ENCODE results near the gene ITPRID2.

The ITPRID2 gene

DNA sequence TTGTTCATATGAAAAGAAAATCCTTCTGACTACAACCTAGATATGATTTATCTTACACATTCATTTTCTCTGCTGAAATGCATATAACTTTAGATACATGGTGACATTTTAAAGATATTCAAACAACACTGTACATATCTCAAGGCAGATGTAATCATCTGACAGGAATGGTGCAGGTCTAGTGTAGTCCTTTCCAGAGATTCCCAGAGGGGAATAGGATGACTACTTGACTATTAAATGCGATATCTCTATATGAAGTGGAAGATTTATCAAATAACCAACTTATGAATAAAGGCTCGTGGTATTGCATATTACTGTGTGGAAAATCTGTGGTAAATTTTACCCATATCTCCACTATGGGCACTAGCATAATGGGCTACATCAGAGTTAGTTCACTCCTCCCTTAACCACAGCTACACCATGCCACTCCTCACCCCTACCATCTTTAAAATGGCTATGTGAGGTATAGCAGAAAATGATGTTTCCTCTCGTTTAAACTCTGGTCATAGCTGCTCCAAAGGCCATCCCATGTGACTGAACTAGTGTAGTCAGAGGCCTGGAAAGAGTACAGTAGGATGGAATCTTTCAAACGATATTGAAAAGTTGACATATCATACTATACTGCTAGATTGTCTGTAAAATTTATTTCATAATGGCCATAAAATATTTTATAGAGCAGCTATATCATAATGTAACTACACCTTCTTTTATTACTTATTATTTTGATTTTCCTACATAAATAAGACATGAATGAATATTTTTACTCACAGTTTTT lies 9.1 kb upstream of the ITPRID2 start:
- DNase-seq, result no peak

DNA sequence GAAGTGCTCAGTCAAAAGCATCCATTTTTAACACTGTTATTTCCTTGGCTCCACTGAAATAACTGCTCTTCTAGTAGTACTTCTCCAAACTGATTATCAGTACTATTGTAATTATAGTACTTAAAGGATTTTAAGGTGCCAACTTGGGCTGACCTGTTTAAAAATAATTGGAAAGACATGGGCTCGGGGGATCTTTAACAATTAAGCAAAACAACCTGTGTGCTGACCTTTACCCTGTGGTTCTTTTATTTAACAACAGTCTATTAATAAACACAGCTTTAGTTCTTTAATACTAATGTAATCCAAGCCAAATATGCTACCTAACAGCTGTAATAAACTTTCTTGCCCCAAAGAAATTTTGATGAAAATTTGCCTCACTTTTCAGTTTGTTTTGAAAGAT lies 6.9 kb upstream of the ITPRID2 start:
- no peak for DNase-seq

DNA sequence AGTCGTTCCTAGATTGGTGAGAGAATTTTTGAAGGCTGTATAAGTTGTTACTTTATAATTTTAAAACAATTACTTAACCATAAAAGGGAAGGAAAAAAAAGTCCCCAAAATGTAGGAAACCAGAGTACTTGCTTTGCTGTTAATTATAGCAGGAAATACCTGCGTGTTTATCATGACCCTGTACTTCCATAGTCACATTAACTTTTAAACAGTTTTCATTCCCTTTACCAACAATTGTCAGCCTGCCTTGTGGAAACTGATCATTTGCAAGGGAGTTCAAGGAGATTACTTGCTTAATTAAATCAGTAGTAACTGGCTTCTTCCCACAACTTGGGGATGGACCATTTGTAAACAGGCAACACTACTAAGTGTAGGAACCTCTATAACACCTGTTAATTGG lies 6.4 kb upstream of the ITPRID2 start:
- DNase-seq, result no peak

DNA sequence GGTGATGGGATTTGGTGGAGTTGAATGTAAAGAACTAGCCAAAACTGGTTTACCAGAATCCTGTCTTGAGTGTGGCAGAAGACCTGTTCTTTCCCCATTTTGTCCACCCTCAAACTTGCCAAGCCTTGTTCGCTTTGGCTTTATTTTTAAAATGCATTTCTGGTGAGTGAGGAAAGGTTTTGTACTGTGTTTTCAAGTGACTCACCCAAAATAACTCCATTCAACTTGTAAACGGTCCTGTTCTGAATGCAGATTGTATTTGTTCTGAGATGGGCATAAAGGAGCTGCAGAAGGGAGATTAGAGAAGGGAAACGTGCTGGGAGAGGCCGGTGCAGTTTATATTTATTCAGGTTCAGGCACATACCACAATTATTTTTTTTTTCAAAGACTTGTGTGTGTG lies 5.3 kb upstream of the ITPRID2 start:
- no peak for DNase-seq

DNA sequence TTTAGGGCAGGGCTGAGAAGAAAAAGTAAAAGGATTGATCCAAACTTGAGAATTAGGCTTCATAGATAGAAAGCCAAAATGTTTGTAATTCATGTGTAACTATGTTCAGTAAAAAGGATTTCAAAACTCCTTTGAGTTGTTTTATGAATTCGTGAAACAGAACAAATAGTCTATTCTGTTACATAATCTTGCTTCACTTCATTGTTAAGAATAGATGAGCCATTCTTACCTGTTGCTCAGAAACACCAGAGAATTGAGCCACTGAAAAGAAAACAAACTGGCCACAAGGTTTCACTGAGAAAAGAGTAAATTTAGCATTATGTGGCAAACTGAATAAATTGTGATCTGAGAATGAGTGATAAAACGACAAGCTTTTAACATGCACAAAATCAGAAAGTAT lies 4.5 kb upstream of the ITPRID2 start:
- no peak for DNase-seq

DNA sequence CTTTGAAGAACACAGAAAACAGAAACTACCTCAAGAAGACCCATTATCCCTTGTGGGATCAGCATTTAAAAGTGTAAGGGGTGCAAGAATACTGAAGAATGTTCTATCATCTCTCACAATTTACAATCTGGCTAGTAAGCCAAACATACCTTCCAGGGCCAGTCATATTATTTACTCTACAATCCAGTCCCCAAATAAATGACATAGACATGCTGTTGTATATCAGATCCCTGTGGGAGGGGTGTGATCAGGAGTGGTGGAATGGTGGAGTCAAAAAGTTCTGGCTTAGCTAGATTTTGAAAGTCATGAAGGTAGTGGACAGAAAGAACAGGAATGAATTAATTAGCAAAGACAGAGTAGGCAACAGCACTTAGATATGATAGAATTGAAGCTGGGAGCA lies 1.8 kb upstream of the ITPRID2 start:
- DNase-seq, result no peak

DNA sequence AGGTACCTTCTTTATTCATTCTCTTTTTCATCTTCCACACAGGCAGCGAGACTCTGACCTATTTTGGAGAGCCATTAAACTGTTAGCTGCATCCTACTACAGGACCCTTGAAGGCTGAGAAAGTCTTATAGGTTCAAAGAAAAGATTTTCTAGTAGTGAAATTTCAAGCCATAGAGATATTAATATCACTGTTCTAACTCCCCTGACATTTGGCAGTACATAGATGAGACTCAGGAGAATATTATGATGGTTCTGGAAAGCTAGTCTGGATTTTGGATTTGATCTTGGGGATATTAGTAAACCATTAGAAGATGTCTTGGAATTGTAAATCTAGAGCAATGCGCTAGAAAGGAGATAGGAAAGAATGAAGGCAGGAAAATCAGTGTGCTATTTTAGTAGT lies 1.3 kb upstream of the ITPRID2 start:
- no peak for DNase-seq

DNA sequence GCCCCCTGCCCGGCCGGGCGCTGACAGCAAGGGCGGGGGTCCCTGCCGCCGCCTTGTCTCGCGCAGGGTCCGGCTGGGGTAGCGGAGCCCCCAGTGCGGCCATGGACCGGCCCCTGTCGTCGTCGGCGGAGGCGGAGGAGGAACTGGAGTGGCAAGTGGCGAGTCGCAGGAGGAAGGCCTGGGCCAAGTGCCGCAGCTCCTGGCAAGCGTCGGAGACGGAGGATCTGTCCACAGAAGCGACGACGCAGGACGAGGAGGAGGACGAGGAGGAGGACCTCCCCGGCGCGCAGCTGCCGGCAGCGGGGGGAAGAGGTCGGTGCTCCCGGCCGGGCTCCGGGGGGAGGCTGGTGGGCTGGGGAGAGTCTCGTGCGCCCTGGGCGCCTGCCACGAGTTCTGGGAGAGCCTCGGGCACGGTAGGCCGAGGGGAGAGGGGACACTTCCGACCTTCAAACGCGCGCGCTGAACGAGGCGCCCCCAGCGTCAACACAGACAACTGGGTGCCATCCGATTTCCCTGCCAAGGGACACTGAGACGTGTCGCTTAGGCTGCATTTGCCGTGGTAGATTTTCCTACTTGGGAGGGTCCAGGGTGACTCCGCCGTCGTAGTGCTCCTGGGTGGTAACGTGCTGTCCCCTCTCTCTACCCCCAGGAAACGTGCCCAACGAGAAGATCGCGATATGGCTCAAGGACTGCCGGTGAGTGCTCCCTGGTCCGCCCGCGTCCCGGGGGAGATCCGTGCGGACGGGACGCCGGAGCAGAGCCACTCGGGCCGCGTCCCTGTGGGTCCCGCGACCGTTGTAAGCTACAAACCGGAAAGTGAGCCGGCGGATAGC lies 652 bp downstream of the ITPRID2 start:
- DNase-seq, result no peak

DNA sequence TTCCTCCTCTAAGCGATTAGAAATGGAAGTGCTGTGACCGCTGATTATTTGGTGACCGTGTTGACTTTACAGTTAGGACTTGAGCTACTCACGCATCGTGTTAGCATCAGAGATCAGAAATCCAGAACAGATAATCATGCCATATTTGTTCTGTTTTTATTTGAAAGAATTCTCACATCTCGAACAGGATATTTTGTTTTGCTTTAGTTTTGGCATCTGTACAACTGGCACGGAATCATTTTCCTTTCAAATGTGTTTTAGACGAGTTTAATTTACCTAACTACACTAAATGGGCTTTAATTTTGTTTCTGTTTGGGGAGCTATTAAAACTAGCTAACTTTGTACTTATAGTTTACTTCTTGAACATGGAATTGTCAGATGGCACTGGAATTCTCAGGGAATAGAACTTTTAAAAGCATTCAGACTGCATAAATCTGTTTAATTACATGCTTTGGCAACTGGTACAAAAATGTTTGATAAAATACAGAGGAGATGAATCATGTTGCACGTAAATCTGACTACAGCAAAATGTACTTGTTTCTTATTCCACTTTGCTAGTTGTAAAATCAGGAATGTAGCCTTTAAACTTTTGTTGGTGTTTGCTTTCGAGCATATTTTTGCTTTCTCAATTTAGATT lies 1.4 kb downstream of the ITPRID2 start:
- DNase-seq, result no peak

DNA sequence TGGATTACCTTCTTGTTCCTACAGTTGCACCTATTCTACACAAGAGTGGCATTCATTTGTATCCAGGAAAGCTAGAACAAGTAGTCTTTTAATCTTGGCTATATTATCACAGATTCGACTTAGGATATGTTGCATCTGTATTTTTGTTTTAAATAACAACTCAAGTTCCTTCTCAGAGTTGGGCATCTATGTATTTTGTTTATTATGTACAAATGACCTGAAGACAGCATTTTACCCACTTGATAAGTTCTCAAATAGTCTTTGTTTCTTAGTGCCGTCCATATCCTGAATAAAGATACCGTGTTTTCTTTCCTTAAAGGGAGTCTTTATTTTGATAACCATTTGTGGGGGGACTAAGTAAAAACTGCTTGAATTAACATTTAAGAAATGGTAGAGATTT lies 2.9 kb downstream of the ITPRID2 start:
- DNase-seq, result no peak

DNA sequence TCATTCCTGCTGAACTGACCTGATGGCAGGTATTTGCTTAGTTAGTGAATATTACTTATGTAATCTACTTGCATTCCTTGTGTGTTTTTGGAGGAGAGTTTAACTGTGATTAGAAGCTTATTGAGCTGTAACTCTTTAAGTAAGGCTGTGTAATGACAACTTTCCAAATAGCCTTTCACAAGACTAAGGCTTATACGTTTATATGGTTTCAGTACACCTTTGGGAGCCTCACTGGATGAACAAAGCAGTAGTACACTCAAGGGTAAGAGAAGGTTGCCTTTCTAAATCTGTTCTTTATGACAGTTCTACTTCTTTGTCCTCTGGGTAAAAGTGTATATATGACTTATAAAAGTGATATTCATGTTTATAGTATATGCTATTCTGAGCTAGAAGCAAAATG lies 4.3 kb downstream of the ITPRID2 start:
- DNase-seq, result no peak

DNA sequence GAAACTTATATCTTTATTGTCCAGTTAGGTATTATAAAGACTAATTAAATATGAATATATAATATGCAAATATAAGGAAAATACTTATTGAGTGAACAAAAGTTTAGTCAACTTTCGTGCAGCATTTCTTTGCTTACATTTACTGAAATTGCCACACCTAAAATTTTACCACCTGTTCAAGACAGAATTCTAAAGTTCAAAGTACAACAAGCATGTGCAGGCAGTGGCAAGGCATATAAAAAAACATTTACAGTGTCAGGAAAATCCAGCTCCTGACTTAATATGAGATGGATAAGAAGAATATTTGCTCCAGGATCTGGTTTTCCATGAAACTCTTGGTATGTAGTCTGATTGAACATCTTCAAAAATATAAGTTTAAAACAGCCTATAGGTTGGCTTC lies 4.8 kb downstream of the ITPRID2 start:
- DNase-seq, result no peak

DNA sequence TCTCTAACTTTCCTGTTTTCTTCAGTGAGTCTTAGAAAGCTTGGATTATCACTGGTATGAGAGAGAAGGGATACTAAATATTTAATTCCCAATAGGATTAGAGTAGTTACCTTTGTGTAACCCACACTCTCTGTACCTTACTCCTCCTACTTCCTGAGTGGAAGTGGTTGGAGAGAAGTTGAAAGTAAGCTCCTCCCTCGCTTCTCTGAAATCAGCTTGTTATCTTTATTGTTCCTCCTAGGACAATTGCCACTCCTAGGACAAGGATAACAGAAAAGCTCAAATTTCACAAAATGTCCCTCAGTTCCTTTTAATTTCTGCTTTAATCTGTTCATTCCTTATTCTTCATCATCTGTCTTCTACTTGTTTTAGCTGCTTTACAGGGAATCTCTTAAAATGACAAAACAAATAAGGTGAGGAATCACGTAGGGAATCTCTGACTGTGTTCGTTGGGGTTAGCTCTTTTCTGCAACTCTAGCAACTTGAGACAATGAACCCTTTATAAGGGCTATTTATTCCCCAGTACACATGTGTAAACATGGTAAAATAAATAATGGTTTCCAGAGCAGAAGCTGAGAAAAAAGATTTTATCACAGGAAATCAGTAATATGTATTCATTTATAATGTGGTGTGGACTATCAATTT lies 8.6 kb downstream of the ITPRID2 start:
- DNase-seq, result no peak

DNA sequence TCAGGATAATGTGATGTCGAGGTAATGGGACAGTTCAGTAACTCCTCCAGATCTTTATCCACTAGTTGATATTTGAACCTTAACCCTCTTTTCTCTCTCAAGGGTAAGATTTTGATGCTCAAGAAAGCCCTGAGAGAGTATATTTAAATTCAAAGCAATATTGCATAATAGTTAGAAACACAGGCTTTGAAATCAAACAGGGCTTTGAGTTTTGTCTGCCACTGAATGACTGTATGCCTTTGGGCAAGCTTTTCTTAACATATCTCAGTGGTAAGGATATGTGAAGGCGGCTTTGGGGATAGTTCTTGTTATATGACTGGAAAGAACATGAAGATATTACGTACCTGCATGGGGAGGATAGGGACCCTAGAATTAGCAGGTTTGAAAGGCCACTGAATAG lies 11.1 kb downstream of the ITPRID2 start:
- DNase-seq, result no peak

DNA sequence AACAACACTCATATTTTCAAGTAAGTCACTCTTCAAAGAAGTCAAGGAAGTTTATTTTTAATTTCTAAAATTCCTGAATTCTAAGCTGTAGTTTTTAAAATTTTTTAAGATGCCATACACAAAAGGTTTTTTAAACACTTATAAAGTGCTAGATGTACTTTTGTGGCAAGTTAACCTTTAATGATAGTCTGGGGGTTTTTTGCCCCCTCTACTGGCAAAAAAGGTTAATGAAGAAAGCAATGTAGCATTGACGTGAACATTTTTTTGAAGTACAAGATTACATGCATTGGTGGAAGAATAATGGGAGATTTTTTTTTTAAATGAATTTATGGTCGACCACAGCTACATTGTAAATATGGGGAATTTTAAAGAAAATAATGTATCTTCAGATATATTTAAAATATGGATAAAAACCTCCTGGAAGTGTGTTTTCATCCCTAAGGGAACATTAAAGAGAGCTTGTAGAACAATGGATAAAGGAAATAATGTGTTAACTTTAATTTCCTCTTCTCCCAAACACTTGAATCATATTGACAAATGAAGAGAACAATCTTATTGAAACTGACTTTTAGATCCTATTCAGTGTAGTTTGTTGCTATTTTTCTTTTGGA lies 12.6 kb downstream of the ITPRID2 start:
- no peak for DNase-seq

DNA sequence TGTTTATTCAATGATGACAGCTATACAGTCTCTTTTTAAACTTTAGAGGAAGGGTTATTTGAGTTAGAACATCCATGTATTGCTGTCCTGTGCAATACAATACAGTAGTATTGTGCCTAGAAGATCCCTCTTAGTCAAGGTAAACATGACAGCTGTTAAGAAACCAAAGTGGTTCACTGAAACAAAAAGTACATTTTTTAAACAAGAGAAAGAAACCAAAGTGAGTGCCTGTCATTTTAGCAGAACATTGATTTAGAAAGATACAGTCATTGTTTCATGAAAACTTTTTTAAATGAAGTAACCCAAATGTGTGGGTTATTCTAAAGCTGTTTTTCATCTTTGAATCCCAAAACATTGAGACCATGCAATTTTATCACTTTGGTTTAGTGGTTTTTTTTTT lies 15.5 kb downstream of the ITPRID2 start:
- no peak for DNase-seq

DNA sequence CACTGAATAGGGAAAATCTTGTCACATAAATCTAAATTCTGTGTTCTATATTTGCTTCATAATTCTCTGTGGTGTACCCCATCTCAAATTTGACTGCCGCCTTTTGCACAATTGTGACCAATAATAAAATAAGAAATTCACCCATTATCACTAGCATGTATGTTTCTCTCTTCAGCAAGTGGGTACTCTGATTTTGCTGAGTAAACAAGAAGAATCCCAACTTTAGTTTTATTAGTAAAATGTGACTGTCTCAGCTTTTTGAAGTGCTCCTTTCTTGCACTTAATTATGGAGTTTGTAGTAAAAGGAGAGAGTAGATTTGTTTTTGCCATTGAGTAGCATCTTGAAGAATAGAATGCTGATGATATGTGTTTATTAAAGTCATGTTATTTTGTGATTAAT lies 16.1 kb downstream of the ITPRID2 start:
- DNase-seq, result no peak

DNA sequence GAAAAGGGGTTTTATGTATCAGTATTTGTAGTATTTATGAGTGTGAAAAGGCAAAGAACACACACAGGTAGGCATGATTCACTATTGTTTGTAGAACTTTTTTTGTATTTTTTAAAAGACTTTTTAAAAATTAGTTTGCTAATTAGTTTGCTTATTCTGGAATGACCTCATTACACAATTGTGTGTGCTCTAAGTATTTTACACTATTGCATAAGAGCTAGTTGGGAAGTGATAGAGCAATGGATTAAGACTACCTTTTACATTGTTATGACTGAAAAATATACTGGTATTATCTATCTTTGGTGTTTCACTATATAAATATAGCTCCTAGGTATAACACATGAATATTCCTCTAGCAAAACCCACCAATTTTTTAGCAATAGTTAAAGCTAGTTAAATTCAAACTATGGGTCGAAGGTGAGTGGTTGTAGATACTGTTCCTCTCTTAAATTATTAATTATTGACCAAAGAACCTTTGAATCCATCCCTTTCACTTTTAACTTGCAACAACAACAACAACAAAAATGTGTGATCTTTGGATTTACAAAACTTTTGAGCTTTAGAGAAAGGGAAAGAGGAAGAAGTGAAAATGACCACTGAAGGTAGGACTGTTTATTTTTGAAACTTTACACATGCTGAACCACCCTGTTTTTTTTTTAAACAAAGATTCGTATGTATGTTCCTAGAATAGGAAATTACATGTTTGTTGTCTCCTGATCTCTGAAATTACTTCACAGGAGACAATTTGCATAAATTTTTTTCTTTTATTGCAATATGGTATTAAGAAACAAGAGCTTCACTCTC lies 18.7 kb downstream of the ITPRID2 start:
- no peak for DNase-seq

DNA sequence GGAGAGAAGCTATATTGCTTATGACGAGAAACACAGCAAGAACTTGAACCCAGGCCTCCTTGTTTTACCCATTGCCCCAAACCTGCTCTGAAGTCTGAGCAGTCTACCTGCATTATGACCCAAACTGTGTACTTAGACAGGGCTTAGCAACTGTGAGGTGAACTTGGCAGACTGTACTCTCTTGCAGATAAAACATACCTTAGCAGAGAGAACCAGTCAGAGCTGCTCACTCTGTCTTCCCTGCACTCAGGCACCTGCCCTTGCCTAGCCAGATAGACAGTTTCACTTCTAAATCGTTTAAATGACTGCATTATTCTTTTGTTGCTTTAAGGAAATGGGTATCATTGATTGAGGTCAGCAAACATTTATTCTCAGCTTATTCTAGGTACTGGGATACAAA lies 20.3 kb downstream of the ITPRID2 start:
- no peak for DNase-seq

DNA sequence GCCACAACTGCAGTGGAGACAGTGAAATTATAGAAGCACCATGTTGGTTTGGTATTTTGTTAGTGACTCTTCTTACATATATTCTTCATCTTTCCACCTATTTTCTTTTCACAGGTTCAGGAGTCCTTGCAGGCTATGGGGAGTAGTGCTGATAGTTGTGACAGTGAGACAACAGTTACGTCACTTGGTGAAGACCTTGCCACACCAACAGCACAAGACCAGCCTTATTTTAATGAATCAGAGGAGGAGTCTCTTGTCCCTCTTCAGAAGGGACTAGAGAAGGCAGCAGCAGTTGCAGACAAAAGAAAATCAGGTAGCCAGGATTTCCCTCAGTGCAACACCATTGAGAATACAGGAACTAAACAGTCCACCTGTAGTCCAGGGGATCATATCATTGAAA lies 23.6 kb downstream of the ITPRID2 start:
- no peak for DNase-seq

DNA sequence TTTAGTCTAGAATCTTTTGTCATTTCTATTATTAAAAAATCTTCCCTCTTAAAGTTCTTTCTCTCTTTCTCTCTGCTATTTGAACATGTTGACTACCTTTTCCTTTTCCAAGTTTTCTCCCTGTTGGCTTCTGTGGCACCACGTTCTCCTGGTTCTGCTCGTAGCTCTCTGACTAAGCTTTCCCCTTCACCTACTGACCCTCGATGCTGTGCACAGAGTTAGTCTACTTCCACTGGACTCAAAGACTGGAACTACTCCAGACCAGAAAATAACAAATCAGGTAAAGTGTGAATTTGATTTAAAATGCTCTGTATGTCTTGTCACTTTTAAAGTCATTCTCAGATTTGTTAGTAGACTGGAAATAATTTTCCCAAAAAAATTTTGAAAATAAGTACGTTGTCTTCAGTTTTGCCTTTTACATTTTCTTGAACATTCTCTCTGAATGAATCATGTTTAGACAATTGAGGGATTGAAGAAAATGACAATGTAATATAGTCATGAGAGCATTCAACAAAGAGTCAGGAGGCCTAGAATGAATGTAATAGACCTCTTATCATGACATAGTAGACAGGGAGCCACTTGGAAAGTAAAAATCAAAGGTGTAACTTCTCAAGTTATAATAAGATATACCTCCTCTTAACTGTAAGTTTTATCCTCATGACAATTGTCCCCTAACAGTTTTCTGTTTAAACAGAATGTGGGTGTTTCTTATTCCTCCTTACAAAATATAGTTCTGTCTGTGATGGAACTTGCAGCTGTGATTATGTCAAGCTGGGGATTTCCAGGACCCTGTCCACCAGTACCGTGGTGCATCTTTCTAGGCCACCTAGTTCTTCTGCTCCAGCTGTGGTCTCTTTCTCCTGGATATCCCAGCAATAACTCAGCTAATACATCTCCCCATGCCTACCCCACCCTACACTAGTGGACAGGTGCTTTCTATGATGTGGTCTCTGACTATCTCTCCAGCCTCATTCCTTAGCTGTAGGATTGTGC lies 25.5 kb downstream of the ITPRID2 start:
- DNase-seq, result no peak
